Measurements from ENCODE around the gene KRT79. TPM values are rescaled to one million over a fixed set of nuclear protein-coding genes. Genes with fewer than 3 reads are reported as not detected.

The KRT79 gene
- total and polyA plus RNA-seq, 7 donors = 0.03 to 0.05 TPM; not detected in 5

DNA sequence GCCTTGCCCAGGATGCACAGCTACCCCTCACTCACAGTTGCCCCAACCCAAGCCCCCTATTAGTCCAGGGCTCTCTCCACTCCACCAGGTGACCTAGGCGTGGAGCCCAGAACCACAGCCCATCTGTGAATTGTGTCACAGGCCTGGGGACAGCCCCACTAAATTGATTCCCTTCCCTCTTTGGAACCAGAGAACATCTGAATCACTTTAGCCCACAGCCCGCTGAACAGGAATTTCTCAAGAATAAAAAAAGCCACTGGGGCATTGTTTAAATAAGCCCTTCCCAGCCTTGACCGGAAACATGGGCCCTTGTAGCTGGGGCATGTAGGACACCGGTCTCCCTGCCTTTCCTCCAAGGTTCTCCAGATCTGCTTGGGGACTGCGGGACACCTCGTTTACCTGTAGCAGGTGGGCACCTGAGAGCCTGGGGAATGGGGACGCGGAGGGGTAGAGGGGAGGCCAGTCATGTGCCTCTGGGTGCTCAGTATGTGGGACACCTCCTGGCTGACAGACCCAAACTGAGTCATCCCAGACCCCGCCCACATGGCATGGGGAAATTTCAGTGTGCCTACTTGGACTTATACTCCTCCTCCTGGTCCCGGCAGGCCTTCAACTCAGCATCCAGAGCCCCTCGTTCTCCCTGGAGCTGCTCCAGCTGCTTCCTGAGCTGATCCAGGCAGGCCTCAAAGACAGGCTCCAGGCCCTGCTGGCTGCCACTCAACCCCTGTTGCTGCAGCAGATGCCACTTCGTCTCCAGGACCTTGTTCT lies 13.4 kb upstream of the KRT79 start:
- Histone ChIP-seq H3K4me3 (no peak overlapping the region), H3K4me1 (no peaks in the 10 kb centered on the region), H3K27ac (no peak overlapping the region), H3K9me3 (no peaks in the 10 kb centered on the region), H3K36me3 (ENCODE audit: insufficient read depth in 1 of 2, low read depth in 1 of 2) (no peaks in the 10 kb centered on the region), H3K27me3 (ENCODE audit: insufficient read depth in 3 of 3, low read length in 2 of 3) (peaks cover 0 to 12% (median 0%) of the 10 kb centered on the region in 3 donors)
- intact Hi-C loops (cut with DNase I) = no loop called here
- no peak for TF ChIP-seq CTCF (IDR thresholded peaks at IDR 0.05)
- ATAC-seq = no peak
- WGBS, 3 donors = 72% methylated on average over 12 of the region's 12 CpGs
- no peak for DNase-seq

- H3K4me1 ChIP-seq = no peaks in the 10 kb centered on the region
- TF ChIP-seq CTCF (IDR thresholded peaks at IDR 0.05) = no peak
- no peak for DNase-seq
- H3K27ac ChIP-seq = no peak overlapping the region
- no peak for ATAC-seq
- peaks cover 0 to 12% (median 0%) of the 10 kb centered on the region in 3 donors for H3K27me3 ChIP-seq (ENCODE audit: insufficient read depth in 3 of 3, low read length in 2 of 3)
- intact Hi-C loops (cut with DNase I) = no loop called here
- H3K9me3 ChIP-seq = no peaks in the 10 kb centered on the region
- H3K4me3 ChIP-seq = no peak overlapping the region
- WGBS, 3 donors = 67 to 84% (median 73%) methylated on average over 8 of the region's 8 CpGs
- no peaks in the 10 kb centered on the region for H3K36me3 ChIP-seq (ENCODE audit: insufficient read depth in 1 of 2, low read depth in 1 of 2)
These were observed 12.4 kb upstream of the KRT79 start for GRCh38 chr12:52846356-52846970.

- no peaks in the 10 kb centered on the region for H3K36me3 ChIP-seq (ENCODE audit: insufficient read depth in 1 of 2, low read depth in 1 of 2)
- no peaks in the 10 kb centered on the region for H3K9me3 ChIP-seq
- H3K27me3 ChIP-seq (ENCODE audit: insufficient read depth in 3 of 3, low read length in 2 of 3) = peaks cover 0 to 12% (median 0%) of the 10 kb centered on the region in 3 donors
- WGBS, 3 donors = 86 to 100% (median 86%) methylated on average over 1 of the region's 1 CpG
- no peak for ATAC-seq
- H3K4me1 ChIP-seq = no peaks in the 10 kb centered on the region
- DNase-seq = no peak
- no peak overlapping the region for H3K27ac ChIP-seq
- H3K4me3 ChIP-seq = no peak overlapping the region
- no peak for TF ChIP-seq CTCF (IDR thresholded peaks at IDR 0.05)
- intact Hi-C loops (cut with DNase I) = no loop called here
These were observed 11.8 kb upstream of the KRT79 start for GRCh38 chr12:52845946-52846345.

GRCh38 chr12:52844386-52844785 lies 10.3 kb upstream of the KRT79 start:
- H3K4me1 ChIP-seq = no peaks in the 10 kb centered on the region
- TF ChIP-seq CTCF (IDR thresholded peaks at IDR 0.05) = no peak
- peaks cover 0 to 12% (median 0%) of the 10 kb centered on the region in 3 donors for H3K27me3 ChIP-seq (ENCODE audit: insufficient read depth in 3 of 3, low read length in 2 of 3)
- H3K4me3 ChIP-seq = no peak overlapping the region
- no peaks in the 10 kb centered on the region for H3K9me3 ChIP-seq
- H3K27ac ChIP-seq = no peak overlapping the region
- H3K36me3 ChIP-seq (ENCODE audit: insufficient read depth in 1 of 2, low read depth in 1 of 2) = no peaks in the 10 kb centered on the region
- ATAC-seq (no peak), DNase-seq (no peak)
- intact Hi-C loops (cut with DNase I) = no loop called here
- WGBS, 3 donors = 90 to 94% (median 91%) methylated on average over 11 of the region's 11 CpGs

Measured in psoas muscle (tissue), 8 donors.